Neural progenitor cell (in vitro differentiated cells): ENCODE data around the gene XYLT1. TPM values are rescaled to one million over a fixed set of nuclear protein-coding genes. Genes with fewer than 3 reads are reported as not detected.

ENCODE experiments used
- DNase-seq: peaks from one replicate; pipeline ENCODE4 v3.0.0-alpha.2; 2016; ENCODE audit warnings: low spot score
- H2AFZ ChIP-seq: fragments of 200-600 bp; sonication (generic); replicated peaks from 2 replicates; pipeline ENCODE4 v1.6.1; 2016; ENCODE audit warnings: antibody characterized with exemption
- H3F3A ChIP-seq: fragments of 200-600 bp; sonication (generic); 2 replicates; pipeline ENCODE4 v1.6.1; 2016; ENCODE audit warnings: antibody characterized with exemption, low read depth
- H3K27ac ChIP-seq: fragments of 200-600 bp; sonication (generic); 2 replicates; pipeline ENCODE4 v1.5.1; 2016; ENCODE audit warnings: mild to moderate bottlenecking
- H3K27me3 ChIP-seq: fragments of 200-600 bp; sonication (generic); 2 replicates; pipeline ENCODE4 v1.6.1; 2016; ENCODE audit warnings: mild to moderate bottlenecking, moderate library complexity
- H3K36me3 ChIP-seq: fragments of 200-600 bp; sonication (generic); 2 replicates; pipeline ENCODE4 v1.5.1; 2016
- H3K4me1 ChIP-seq: fragments of 200-600 bp; sonication (generic); 2 replicates; pipeline ENCODE4 v1.6.1; 2016; ENCODE audit warnings: mixed run types
- H3K4me2 ChIP-seq: fragments of 200-600 bp; sonication (generic); 2 replicates; pipeline ENCODE4 v1.6.1; 2016
- H3K4me3 ChIP-seq: fragments of 200-600 bp; sonication (generic); 2 replicates; pipeline ENCODE4 v1.5.1; 2016
- H3K79me2 ChIP-seq: fragments of 200-600 bp; sonication (generic); 2 replicates; pipeline ENCODE4 v1.6.1; 2016; ENCODE audit warnings: low read depth
- H3K9ac ChIP-seq: fragments of 200-600 bp; sonication (generic); 2 replicates; pipeline ENCODE4 v1.6.1; 2016
- H3K9me3 ChIP-seq: fragments of 200-600 bp; sonication (generic); 2 replicates; pipeline ENCODE4 v1.5.1; 2016; ENCODE audit warnings: low read depth
- H4K20me1 ChIP-seq: fragments of 200-600 bp; sonication (generic); 2 replicates; pipeline ENCODE4 v1.6.1; 2016; ENCODE audit warnings: low read depth
- H3K27ac Mint-ChIP-seq: 3 replicates; pipeline ENCODE4 v1.8.0; 2021; ENCODE audit warnings: mixed read lengths
- H3K27me3 Mint-ChIP-seq: 2 replicates; pipeline ENCODE4 v1.8.0; 2022; ENCODE audit warnings: low read depth, mild to moderate bottlenecking, inconsistent platforms, moderate library complexity, mixed read lengths; ENCODE audit not compliant: insufficient read depth
- H3K36me3 Mint-ChIP-seq: 3 replicates; pipeline ENCODE4 v1.8.0; 2021; ENCODE audit warnings: mixed read lengths
- H3K4me1 Mint-ChIP-seq: 3 replicates; pipeline ENCODE4 v1.8.0; 2021; ENCODE audit warnings: mixed read lengths
- H3K4me3 Mint-ChIP-seq: 3 replicates; pipeline ENCODE4 v1.8.0; 2021; ENCODE audit warnings: mild to moderate bottlenecking, moderate library complexity, mixed read lengths
- H3K9me3 Mint-ChIP-seq: 3 replicates; pipeline ENCODE4 v1.8.0; 2020; ENCODE audit warnings: mixed read lengths
- EZH2 ChIP-seq: fragments of 200-600 bp; sonication (generic); IDR thresholded peaks from 2 replicates; pipeline ENCODE4 v1.6.1; 2017; ENCODE audit warnings: antibody characterized with exemption, mild to moderate bottlenecking, moderate library complexity
- EZH2phosphoT487 ChIP-seq: fragments of 200-600 bp; sonication (generic); IDR thresholded peaks from 2 replicates; pipeline ENCODE4 v1.6.1; 2017; ENCODE audit warnings: antibody characterized with exemption
- total RNA-seq: library from RNA; depleted of rRNA; stranded (reverse); fragments of >200 nt; gene quantifications from 2 replicates; pipeline ENCODE4 v1.2.3, GENCODE V29; 2015; ENCODE audit warnings: low replicate concordance
- TF ChIP-seq, protein P1 (sequence below): fragments of 200-600 bp; sonication (generic); IDR thresholded peaks from 2 replicates; pipeline ENCODE4 v1.5.1; 2017; ENCODE audit warnings: antibody characterized with exemption, mild to moderate bottlenecking

The XYLT1 gene
- total RNA-seq, 1 donor from 2014 or later: 5.9 TPM

DNA sequence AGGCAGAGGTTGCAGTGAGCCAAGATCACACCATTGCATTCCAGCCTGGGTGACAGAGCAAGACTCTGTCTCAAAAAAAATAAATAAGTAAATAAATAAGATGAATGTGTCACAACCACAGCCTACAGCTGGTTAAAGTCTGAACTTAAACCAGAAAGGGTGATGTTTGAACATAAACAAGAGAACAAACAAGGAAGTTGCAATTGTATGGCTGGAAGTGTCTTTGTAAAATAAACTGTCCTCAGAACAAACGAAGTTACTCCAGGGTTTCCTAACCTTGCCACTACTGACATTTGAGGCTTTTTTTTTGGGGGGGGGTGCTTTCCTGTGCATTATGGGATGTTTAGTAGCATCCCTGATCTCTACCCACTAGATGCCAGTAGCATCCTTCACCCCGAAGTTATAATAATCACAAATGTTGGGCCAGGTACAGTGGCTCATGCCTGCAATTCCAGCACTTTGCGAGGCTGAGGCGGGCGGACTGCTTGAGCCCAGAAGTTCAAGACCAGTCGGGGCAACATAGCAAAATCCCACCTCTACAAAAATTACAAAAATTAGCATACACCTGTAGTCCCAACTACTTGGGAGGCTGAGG is 119.2 kb downstream of the XYLT1 start:
- Histone ChIP-seq H3K27ac (no peak overlapping the region), H4K20me1 (peaks cover 6% of the 10 kb centered on the region), H3K27me3 (no peaks in the 10 kb centered on the region), H3K4me3 (no peak overlapping the region), H3K36me3 (no peaks in the 10 kb centered on the region), H3K9me3 (no peaks in the 10 kb centered on the region), H3K79me2 (no peaks in the 10 kb centered on the region), H3K4me2 (no peak overlapping the region), H2AFZ (no peak overlapping the region), H3F3A (peaks cover 15% of the 10 kb centered on the region), H3K4me1 (peaks cover 15% of the 10 kb centered on the region), H3K9ac (no peak overlapping the region)
- H3K4me1 Mint-ChIP-seq: peaks cover 30% of the 10 kb centered on the region
- TF ChIP-seq EZH2phosphoT487 (no peak), EZH2 (no peak)
- TF ChIP-seq, protein P1, sequence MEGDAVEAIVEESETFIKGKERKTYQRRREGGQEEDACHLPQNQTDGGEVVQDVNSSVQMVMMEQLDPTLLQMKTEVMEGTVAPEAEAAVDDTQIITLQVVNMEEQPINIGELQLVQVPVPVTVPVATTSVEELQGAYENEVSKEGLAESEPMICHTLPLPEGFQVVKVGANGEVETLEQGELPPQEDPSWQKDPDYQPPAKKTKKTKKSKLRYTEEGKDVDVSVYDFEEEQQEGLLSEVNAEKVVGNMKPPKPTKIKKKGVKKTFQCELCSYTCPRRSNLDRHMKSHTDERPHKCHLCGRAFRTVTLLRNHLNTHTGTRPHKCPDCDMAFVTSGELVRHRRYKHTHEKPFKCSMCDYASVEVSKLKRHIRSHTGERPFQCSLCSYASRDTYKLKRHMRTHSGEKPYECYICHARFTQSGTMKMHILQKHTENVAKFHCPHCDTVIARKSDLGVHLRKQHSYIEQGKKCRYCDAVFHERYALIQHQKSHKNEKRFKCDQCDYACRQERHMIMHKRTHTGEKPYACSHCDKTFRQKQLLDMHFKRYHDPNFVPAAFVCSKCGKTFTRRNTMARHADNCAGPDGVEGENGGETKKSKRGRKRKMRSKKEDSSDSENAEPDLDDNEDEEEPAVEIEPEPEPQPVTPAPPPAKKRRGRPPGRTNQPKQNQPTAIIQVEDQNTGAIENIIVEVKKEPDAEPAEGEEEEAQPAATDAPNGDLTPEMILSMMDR: no peak
- no peak for DNase-seq
- no peaks in the 10 kb centered on the region for H3K9me3 Mint-ChIP-seq
- H3K36me3 Mint-ChIP-seq: peaks cover 6% of the 10 kb centered on the region
- no peak overlapping the region for H3K4me3 Mint-ChIP-seq
- no peaks in the 10 kb centered on the region for H3K27me3 Mint-ChIP-seq
- H3K27ac Mint-ChIP-seq: no peak overlapping the region

DNA sequence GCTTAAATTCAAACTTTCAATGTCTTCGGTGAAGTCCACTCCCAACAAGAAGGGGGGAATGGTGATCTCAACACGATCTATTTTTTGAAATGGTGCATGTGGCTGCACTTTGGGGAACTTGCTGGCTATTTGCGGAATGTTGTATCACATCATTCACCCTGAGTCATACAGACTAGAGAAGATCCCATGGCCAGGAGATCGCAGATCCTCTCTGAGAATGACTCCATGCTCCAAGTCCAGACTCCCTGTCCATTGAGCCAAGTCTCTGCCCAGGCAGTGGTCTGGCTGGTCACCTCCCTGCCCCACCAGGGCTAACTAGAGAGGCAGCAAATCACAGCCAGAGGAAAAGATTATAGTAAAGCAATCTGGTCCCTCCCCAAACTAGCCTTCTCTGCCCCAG is 120.6 kb downstream of the XYLT1 start:
- H3K27ac Mint-ChIP-seq: no peak overlapping the region

DNA sequence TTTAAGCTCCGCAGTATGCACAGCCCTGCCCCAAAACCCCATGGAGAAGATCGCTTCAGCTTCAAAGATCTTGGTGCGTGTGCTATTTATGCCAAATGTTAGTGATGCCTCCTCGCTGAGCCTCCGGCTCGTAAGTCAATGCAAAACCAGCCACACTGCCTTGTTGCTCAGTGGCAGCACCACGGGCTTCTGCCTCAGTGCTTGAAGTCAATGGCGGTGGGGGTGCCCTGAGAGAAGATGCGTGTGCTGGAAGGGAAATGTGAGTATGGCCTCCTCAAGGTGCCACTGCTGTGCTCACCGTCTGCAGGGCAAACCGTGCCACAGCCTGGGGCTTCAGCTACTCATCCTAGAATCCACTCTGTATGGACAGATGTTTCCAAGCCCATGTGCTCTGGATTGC is 121.9 kb downstream of the XYLT1 start:
- H3K36me3 ChIP-seq: no peaks in the 10 kb centered on the region
- H3K79me2 ChIP-seq: no peaks in the 10 kb centered on the region
- peaks cover 3% of the 10 kb centered on the region for H3F3A ChIP-seq
- H3K27me3 ChIP-seq: no peaks in the 10 kb centered on the region
- H3K4me1 ChIP-seq: peaks cover 3% of the 10 kb centered on the region
- TF ChIP-seq EZH2 (no peak), EZH2phosphoT487 (no peak)
- TF ChIP-seq, protein P1: no peak
- H3K27ac ChIP-seq: no peak overlapping the region
- Mint-ChIP-seq H3K27me3 (no peaks in the 10 kb centered on the region), H3K4me3 (no peak overlapping the region), H3K36me3 (peaks cover 6% of the 10 kb centered on the region), H3K4me1 (peaks cover 16% of the 10 kb centered on the region), H3K9me3 (no peaks in the 10 kb centered on the region), H3K27ac (peak overlapping the region; percentile 29)
- H2AFZ ChIP-seq: no peak overlapping the region
- no peaks in the 10 kb centered on the region for H4K20me1 ChIP-seq
- no peaks in the 10 kb centered on the region for H3K9me3 ChIP-seq
- no peak overlapping the region for H3K9ac ChIP-seq
- no peak overlapping the region for H3K4me3 ChIP-seq
- H3K4me2 ChIP-seq: no peak overlapping the region
- no peak for DNase-seq

More for the DNA sequence above, 120.6 kb downstream of the XYLT1 start:
- Histone ChIP-seq H3K27me3 (no peaks in the 10 kb centered on the region), H4K20me1 (peaks cover 6% of the 10 kb centered on the region), H3K4me1 (peaks cover 15% of the 10 kb centered on the region), H2AFZ (no peak overlapping the region), H3K4me3 (no peak overlapping the region), H3F3A (peaks cover 15% of the 10 kb centered on the region), H3K9me3 (no peaks in the 10 kb centered on the region), H3K27ac (no peak overlapping the region), H3K4me2 (no peak overlapping the region), H3K36me3 (no peaks in the 10 kb centered on the region), H3K9ac (no peak overlapping the region), H3K79me2 (no peaks in the 10 kb centered on the region)
- H3K27me3 Mint-ChIP-seq: no peaks in the 10 kb centered on the region
- H3K4me3 Mint-ChIP-seq: no peak overlapping the region
- no peak for TF ChIP-seq EZH2
- TF ChIP-seq, protein P1: no peak
- TF ChIP-seq EZH2phosphoT487: no peak
- peaks cover 6% of the 10 kb centered on the region for H3K36me3 Mint-ChIP-seq
- H3K4me1 Mint-ChIP-seq: peaks cover 30% of the 10 kb centered on the region
- DNase-seq: no peak
- no peaks in the 10 kb centered on the region for H3K9me3 Mint-ChIP-seq
